Lower lobe of right lung (tissue), 2 donors: ENCODE measurements around the gene THRB. TPM values are rescaled to one million over a fixed set of nuclear protein-coding genes. Genes with fewer than 3 reads are reported as not detected.

Experiments used
- ATAC-seq, 2 donors: fragments of 200-7000 bp; cut with Tn5 transposase; one replicate each; pipeline ENCODE4 v1.9.1; 2020 to 2022; ENCODE audit warnings: mild to moderate bottlenecking in 2 of 2, moderate library complexity in 2 of 2
- DNase-seq: peaks from one replicate; pipeline ENCODE4 v3.0.0-alpha.2; 2020
- H3K27ac ChIP-seq: fragments of 200-600 bp; one replicate; pipeline ENCODE4 v1.8.0; 2022
- H3K27me3 ChIP-seq: fragments of 200-600 bp; one replicate; pipeline ENCODE4 v1.8.0; 2022; ENCODE audit warnings: low read depth
- H3K36me3 ChIP-seq: fragments of 200-600 bp; one replicate; pipeline ENCODE4 v1.8.0; 2022; ENCODE audit warnings: mild to moderate bottlenecking
- H3K4me1 ChIP-seq: fragments of 200-600 bp; one replicate; pipeline ENCODE4 v1.8.0; 2022
- H3K4me3 ChIP-seq: fragments of 200-600 bp; one replicate; pipeline ENCODE4 v1.8.0; 2022; ENCODE audit warnings: mild to moderate bottlenecking
- H3K9me3 ChIP-seq: fragments of 200-600 bp; one replicate; pipeline ENCODE4 v1.8.0; 2022
- CTCF ChIP-seq: fragments of 200-600 bp; IDR thresholded peaks from one replicate; pipeline ENCODE4 v1.8.0; 2022; ENCODE audit warnings: antibody characterized with exemption, mild to moderate bottlenecking
- intact Hi-C: fragments of 100-400 bp; cut with DNase I; formaldehyde crosslinking; loops from one replicate; pipeline ENCODE4 v1.11.0; 2022
- total RNA-seq: library from RNA; stranded (reverse); fragmentation: NEBNext Ultra II Directional; extraction: Animal tissue kit (Norgen Biotek cat#: 25700); gene quantifications from one replicate; pipeline ENCODE4 v1.2.1, GENCODE V29; 2021
- donor health status: DM: no; HTN: yes; CAD: no; lungs with severe emphysema.

The THRB gene
- total RNA-seq, 1 donor from 2014 or later: 14.6 TPM

- H3K27ac ChIP-seq: no peak overlapping the region
- DNase-seq: no peak
- ATAC-seq: no peak
- no peaks in the 10 kb centered on the region for H3K27me3 ChIP-seq
- H3K36me3 ChIP-seq: no peaks in the 10 kb centered on the region
- H3K4me1 ChIP-seq: peaks cover 3% of the 10 kb centered on the region
- TF ChIP-seq CTCF: no peak
- H3K9me3 ChIP-seq: no peaks in the 10 kb centered on the region
- no peak overlapping the region for H3K4me3 ChIP-seq
- intact Hi-C loops: no loop called here
These were observed 343.1 kb downstream of the THRB start for GRCh38 chr3:24151594-24151993.

- DNase-seq (no peak), ATAC-seq (no peak)
- no peaks in the 10 kb centered on the region for H3K36me3 ChIP-seq
- no peak overlapping the region for H3K4me3 ChIP-seq
- intact Hi-C loops: no loop called here
- H3K9me3 ChIP-seq: no peaks in the 10 kb centered on the region
- peaks cover 9% of the 10 kb centered on the region for H3K4me1 ChIP-seq
- TF ChIP-seq CTCF: no peak
- no peak overlapping the region for H3K27ac ChIP-seq
- no peaks in the 10 kb centered on the region for H3K27me3 ChIP-seq
These were observed 345.6 kb downstream of the THRB start for GRCh38 chr3:24149032-24149431.

- peak overlapping the region; percentile 78 for H3K27ac ChIP-seq
- no peak for TF ChIP-seq CTCF
These were observed 348.4 kb downstream of the THRB start for GRCh38 chr3:24145981-24146822.

GRCh38 chr3:24145481-24145880, 349.2 kb downstream of the THRB start:
- Histone ChIP-seq H3K27me3 (no peaks in the 10 kb centered on the region), H3K27ac (peak overlapping the region; percentile 78), H3K9me3 (no peaks in the 10 kb centered on the region), H3K36me3 (no peaks in the 10 kb centered on the region), H3K4me3 (no peak overlapping the region), H3K4me1 (peaks cover 9% of the 10 kb centered on the region)
- intact Hi-C loops: no loop called here
- ATAC-seq (no peak), DNase-seq (no peak)
- no peak for TF ChIP-seq CTCF

More at GRCh38 chr3:24145981-24146822, 348.4 kb downstream of the THRB start:
- Histone ChIP-seq H3K36me3 (no peaks in the 10 kb centered on the region), H3K27me3 (no peaks in the 10 kb centered on the region), H3K4me3 (no peak overlapping the region), H3K4me1 (peaks cover 9% of the 10 kb centered on the region), H3K9me3 (no peaks in the 10 kb centered on the region)
- DNase-seq (no peak), ATAC-seq (peak; percentile 69 to 83)
- intact Hi-C loops: no loop called here

- no peak overlapping the region for H3K4me3 ChIP-seq
- no peak for TF ChIP-seq CTCF
- no peaks in the 10 kb centered on the region for H3K36me3 ChIP-seq
- ATAC-seq: no peak
- H3K9me3 ChIP-seq: no peaks in the 10 kb centered on the region
- intact Hi-C loops: no loop called here
- H3K27me3 ChIP-seq: no peaks in the 10 kb centered on the region
- DNase-seq: no peak
- peaks cover 9% of the 10 kb centered on the region for H3K4me1 ChIP-seq
- H3K27ac ChIP-seq: no peak overlapping the region
These were observed 352.5 kb downstream of the THRB start for GRCh38 chr3:24142127-24142526.
